HG03342 (cell line): ENCODE data around the gene LRP5.

ENCODE experiments used
- ATAC-seq: cut with Tn5 transposase; IDR thresholded peaks from one replicate; pipeline ENCODE4 v1.9.1; 2021; ENCODE audit warnings: mild to moderate bottlenecking, moderate library complexity; ENCODE audit not compliant: unreplicated experiment

Gene LRP5

GRCh38 chr11:68497761-68498160 lies 185.4 kb downstream of the LRP5 start:
- ATAC-seq: no peak

- ATAC-seq: no peak
Observed at GRCh38 chr11:68498321-68498720, 185.9 kb downstream of the LRP5 start.
